HEK293 (cell line): ENCODE results near the gene CPEB4.

Experiments
- CTCF ChIA-PET: fragments of 350-600 bp; formaldehyde crosslinking; extraction: SDS; loops from one replicate; lab custom pipeline; 2021; ENCODE audit warnings: antibody characterized with exemption; lab: Yijun Ruan, JAX
- POLR2A ChIA-PET: fragments of 300-600 bp; formaldehyde crosslinking; extraction: SDS; loops from one replicate; lab custom pipeline; 2020; ENCODE audit warnings: antibody characterized with exemption, inconsistent platforms; lab: Yijun Ruan, JAX
- H3K27ac ChIP-seq: fragments of 200-500 bp; sonication (Bioruptor generic); 2 replicates; pipeline ENCODE4 v1.5.1; 2014; ENCODE audit warnings: low read depth, low read length, control low read depth, inconsistent platforms; ENCODE audit errors: extremely low read depth
- H3K36me3 ChIP-seq, 2 experiments: fragments of 200-500 bp in 1 of 2; sonication (Bioruptor generic) in 1 of 2; 1 replicate in 1 of 2; 2 replicates in 1 of 2; pipeline ENCODE4 v1.5.1; 2014 to 2017; ENCODE audit warnings: inconsistent platforms in 2 of 2, low read length in 2 of 2; ENCODE audit not compliant: control insufficient read depth in 2 of 2, insufficient read depth in 1 of 2
- H3K4me1 ChIP-seq: fragments of 200-500 bp; sonication (Bioruptor generic); 2 replicates; pipeline ENCODE4 v1.5.1; 2014; ENCODE audit warnings: mild to moderate bottlenecking, low read length, inconsistent platforms; ENCODE audit not compliant: control insufficient read depth, insufficient read depth
- H3K4me3 ChIP-seq: 2 replicates; pipeline ENCODE4 v1.5.1; 2011; ENCODE audit warnings: low read depth, mild to moderate bottlenecking, control low read depth, low read length, moderate library complexity
- H3K9me3 ChIP-seq: fragments of 200-500 bp; sonication (Bioruptor generic); 2 replicates; pipeline ENCODE4 v1.5.1; 2014; ENCODE audit warnings: low read depth, low read length, inconsistent platforms; ENCODE audit not compliant: control insufficient read depth, insufficient read depth
- FEZF1 ChIP-seq: fragments of 450-650 bp; formaldehyde crosslinking; IDR thresholded peaks from 2 replicates; pipeline ENCODE4 v1.5.1; 2016; ENCODE audit warnings: missing biosample characterization, missing genetic modification characterization
- GLI2 ChIP-seq: fragments of 450-650 bp; formaldehyde crosslinking; IDR thresholded peaks from 2 replicates; pipeline ENCODE4; 2017; ENCODE audit warnings: missing biosample characterization, missing genetic modification characterization, low read depth, borderline replicate concordance
- GLIS1 ChIP-seq: fragments of 450-650 bp; formaldehyde crosslinking; IDR thresholded peaks from 2 replicates; pipeline ENCODE4 v1.5.1; 2016; ENCODE audit warnings: missing biosample characterization, missing genetic modification characterization
- ZBTB20 ChIP-seq: fragments of 450-650 bp; formaldehyde crosslinking; IDR thresholded peaks from 2 replicates; pipeline ENCODE4 v1.5.1; 2016; ENCODE audit warnings: missing biosample characterization, missing genetic modification characterization
- ZNF19 ChIP-seq: fragments of 450-650 bp; formaldehyde crosslinking; IDR thresholded peaks from 2 replicates; pipeline ENCODE4; 2016; ENCODE audit warnings: missing biosample characterization, missing genetic modification characterization, low read depth
- ZNF24 ChIP-seq: fragments of 450-650 bp; formaldehyde crosslinking; IDR thresholded peaks from 2 replicates; pipeline ENCODE4 v1.5.1; 2016; ENCODE audit warnings: missing biosample characterization, missing genetic modification characterization
- ZNF248 ChIP-seq: fragments of 450-650 bp; formaldehyde crosslinking; IDR thresholded peaks from 2 replicates; pipeline ENCODE4 v1.5.1; 2017; ENCODE audit warnings: missing biosample characterization, missing genetic modification characterization
- ZNF416 ChIP-seq: fragments of 450-650 bp; formaldehyde crosslinking; IDR thresholded peaks from 2 replicates; pipeline ENCODE4 v1.5.1; 2016; ENCODE audit warnings: missing biosample characterization, missing genetic modification characterization
- ZNF423 ChIP-seq: fragments of 450-650 bp; formaldehyde crosslinking; IDR thresholded peaks from 2 replicates; pipeline ENCODE4 v1.5.1; 2016; ENCODE audit warnings: missing biosample characterization, missing genetic modification characterization
- ZNF549 ChIP-seq: fragments of 450-650 bp; IDR thresholded peaks from 2 replicates; pipeline ENCODE4 v1.5.1; 2018; ENCODE audit warnings: missing biosample characterization, missing genetic modification characterization, mild to moderate bottlenecking, inconsistent platforms, moderate library complexity
- ZNF560 ChIP-seq: fragments of 450-650 bp; formaldehyde crosslinking; IDR thresholded peaks from 2 replicates; pipeline ENCODE4 v1.5.1; 2017; ENCODE audit warnings: missing biosample characterization, missing genetic modification characterization, borderline replicate concordance
- ZNF629 ChIP-seq: fragments of 450-650 bp; formaldehyde crosslinking; IDR thresholded peaks from 2 replicates; pipeline ENCODE4 v1.5.1; 2017; ENCODE audit warnings: missing biosample characterization, missing genetic modification characterization
- ZNF664 ChIP-seq: fragments of 450-650 bp; formaldehyde crosslinking; IDR thresholded peaks from 2 replicates; pipeline ENCODE4 v1.5.1; 2016; ENCODE audit warnings: missing biosample characterization, missing genetic modification characterization
- ZNF707 ChIP-seq: fragments of 450-650 bp; formaldehyde crosslinking; IDR thresholded peaks from 2 replicates; pipeline ENCODE4 v1.5.1; 2016; ENCODE audit warnings: missing biosample characterization, missing genetic modification characterization
- ZNF776 ChIP-seq: fragments of 450-650 bp; formaldehyde crosslinking; IDR thresholded peaks from 2 replicates; pipeline ENCODE4 v1.5.0; 2017; ENCODE audit warnings: missing biosample characterization, missing genetic modification characterization, borderline replicate concordance
- ZNF830 ChIP-seq: fragments of 450-650 bp; IDR thresholded peaks from 2 replicates; pipeline ENCODE4 v1.5.0; 2018; ENCODE audit warnings: missing biosample characterization, missing genetic modification characterization, low read depth, mild to moderate bottlenecking, moderate library complexity
- ZSCAN30 ChIP-seq: fragments of 450-650 bp; IDR thresholded peaks from 2 replicates; pipeline ENCODE4 v1.5.1; 2018; ENCODE audit warnings: missing biosample characterization, mild to moderate bottlenecking, missing genetic modification characterization, moderate library complexity
- TF ChIP-seq, protein P1 (sequence below): fragments of 450-650 bp; formaldehyde crosslinking; IDR thresholded peaks from 2 replicates; pipeline ENCODE4 v1.5.1; 2016; ENCODE audit warnings: missing biosample characterization, missing genetic modification characterization
- TF ChIP-seq, protein P2 (sequence below): fragments of 450-650 bp; formaldehyde crosslinking; IDR thresholded peaks from 2 replicates; pipeline ENCODE4; 2016; ENCODE audit warnings: missing biosample characterization, missing genetic modification characterization
- TF ChIP-seq, protein P3 (sequence below): fragments of 450-650 bp; formaldehyde crosslinking; IDR thresholded peaks from 2 replicates; pipeline ENCODE4 v1.5.1; 2016; ENCODE audit warnings: missing biosample characterization, missing genetic modification characterization

CPEB4 gene

DNA sequence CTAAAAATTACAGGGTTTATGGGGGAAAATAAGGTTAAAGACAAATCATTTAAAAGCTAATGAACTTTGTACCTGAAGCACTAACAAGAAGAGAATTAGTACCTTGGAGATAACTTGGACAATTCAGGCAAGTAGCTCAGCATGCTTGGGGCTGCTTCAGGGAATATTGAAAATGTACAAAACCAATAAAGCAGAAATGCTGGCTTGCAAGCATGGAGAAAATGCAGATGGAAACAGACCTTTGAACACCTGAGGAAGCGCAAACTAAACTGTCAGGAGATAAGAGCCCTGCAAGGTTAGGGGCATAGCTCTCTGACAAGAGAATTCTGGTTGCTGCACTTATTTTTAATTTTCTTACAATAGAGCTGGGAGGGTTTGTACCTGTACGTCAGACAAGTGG lies 58.2 kb downstream of the CPEB4 start (continued):
- TF ChIP-seq, protein P1, sequence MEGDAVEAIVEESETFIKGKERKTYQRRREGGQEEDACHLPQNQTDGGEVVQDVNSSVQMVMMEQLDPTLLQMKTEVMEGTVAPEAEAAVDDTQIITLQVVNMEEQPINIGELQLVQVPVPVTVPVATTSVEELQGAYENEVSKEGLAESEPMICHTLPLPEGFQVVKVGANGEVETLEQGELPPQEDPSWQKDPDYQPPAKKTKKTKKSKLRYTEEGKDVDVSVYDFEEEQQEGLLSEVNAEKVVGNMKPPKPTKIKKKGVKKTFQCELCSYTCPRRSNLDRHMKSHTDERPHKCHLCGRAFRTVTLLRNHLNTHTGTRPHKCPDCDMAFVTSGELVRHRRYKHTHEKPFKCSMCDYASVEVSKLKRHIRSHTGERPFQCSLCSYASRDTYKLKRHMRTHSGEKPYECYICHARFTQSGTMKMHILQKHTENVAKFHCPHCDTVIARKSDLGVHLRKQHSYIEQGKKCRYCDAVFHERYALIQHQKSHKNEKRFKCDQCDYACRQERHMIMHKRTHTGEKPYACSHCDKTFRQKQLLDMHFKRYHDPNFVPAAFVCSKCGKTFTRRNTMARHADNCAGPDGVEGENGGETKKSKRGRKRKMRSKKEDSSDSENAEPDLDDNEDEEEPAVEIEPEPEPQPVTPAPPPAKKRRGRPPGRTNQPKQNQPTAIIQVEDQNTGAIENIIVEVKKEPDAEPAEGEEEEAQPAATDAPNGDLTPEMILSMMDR (tag by site-specific recombination) = no peak
- TF ChIP-seq GLIS1 (tag by site-specific recombination) (no peak), ZBTB20 (tag by site-specific recombination) (no peak), ZNF776 (no peak), ZNF19 (tag by site-specific recombination) (no peak), GLI2 (no peak), ZNF629 (tag by site-specific recombination) (no peak)
- TF ChIP-seq, protein P2, sequence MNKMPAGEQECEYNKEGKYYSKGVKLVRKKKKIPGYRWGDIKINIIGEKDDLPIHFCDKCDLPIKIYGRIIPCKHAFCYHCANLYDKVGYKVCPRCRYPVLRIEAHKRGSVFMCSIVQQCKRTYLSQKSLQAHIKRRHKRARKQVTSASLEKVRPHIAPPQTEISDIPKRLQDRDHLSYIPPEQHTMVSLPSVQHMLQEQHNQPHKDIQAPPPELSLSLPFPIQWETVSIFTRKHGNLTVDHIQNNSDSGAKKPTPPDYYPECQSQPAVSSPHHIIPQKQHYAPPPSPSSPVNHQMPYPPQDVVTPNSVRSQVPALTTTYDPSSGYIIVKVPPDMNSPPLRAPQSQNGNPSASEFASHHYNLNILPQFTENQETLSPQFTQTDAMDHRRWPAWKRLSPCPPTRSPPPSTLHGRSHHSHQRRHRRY = no peak
- TF ChIP-seq, protein P3, sequence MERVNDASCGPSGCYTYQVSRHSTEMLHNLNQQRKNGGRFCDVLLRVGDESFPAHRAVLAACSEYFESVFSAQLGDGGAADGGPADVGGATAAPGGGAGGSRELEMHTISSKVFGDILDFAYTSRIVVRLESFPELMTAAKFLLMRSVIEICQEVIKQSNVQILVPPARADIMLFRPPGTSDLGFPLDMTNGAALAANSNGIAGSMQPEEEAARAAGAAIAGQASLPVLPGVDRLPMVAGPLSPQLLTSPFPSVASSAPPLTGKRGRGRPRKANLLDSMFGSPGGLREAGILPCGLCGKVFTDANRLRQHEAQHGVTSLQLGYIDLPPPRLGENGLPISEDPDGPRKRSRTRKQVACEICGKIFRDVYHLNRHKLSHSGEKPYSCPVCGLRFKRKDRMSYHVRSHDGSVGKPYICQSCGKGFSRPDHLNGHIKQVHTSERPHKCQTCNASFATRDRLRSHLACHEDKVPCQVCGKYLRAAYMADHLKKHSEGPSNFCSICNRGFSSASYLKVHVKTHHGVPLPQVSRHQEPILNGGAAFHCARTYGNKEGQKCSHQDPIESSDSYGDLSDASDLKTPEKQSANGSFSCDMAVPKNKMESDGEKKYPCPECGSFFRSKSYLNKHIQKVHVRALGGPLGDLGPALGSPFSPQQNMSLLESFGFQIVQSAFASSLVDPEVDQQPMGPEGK (tag by site-specific recombination) = no peak

DNA sequence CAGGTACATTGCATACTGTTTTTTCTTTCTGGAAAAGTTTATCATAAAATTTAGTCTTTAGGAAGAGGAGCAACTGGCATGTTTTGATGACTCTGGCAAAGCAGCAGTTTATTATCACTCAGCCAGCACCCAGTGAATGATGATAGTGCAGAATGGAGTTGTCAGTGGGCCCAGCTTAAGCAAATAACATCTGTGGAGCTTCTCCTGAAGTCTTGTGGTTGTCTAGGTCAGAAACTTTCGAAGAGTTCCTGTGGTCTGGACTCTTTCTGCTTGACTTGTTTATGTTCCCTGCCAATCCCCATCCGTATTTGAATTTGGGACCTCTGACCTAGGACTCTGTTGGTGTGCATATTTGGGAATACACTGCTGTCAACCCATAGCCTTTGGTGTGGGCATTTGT lies 62.7 kb downstream of the CPEB4 start:
- Histone ChIP-seq H3K36me3 (peaks cover 15 to 75% of the 10 kb centered on the region in 2 experiments), H3K4me1 (peaks cover 2% of the 10 kb centered on the region; the same call in 1 of the 2 replicates), H3K9me3 (no peaks in the 10 kb centered on the region), H3K4me3 (no peak overlapping the region), H3K27ac (no peak overlapping the region)
- TF ChIP-seq FEZF1 (tag by site-specific recombination) (no peak), ZNF423 (tag by site-specific recombination) (no peak), GLI2 (no peak), ZNF707 (tag by site-specific recombination) (no peak), ZNF24 (tag by site-specific recombination) (no peak), ZNF248 (tag by site-specific recombination) (no peak), ZNF560 (tag by site-specific recombination) (no peak), ZNF416 (tag by site-specific recombination) (no peak), ZNF664 (tag by site-specific recombination) (no peak)
- POLR2A ChIA-PET = no interaction called here
- CTCF ChIA-PET = interaction anchor here (0.6 kb wide), 1 partner anchor 52 kb away, joined by 4 read pairs; no protein-coding TSS in a partner anchor

DNA sequence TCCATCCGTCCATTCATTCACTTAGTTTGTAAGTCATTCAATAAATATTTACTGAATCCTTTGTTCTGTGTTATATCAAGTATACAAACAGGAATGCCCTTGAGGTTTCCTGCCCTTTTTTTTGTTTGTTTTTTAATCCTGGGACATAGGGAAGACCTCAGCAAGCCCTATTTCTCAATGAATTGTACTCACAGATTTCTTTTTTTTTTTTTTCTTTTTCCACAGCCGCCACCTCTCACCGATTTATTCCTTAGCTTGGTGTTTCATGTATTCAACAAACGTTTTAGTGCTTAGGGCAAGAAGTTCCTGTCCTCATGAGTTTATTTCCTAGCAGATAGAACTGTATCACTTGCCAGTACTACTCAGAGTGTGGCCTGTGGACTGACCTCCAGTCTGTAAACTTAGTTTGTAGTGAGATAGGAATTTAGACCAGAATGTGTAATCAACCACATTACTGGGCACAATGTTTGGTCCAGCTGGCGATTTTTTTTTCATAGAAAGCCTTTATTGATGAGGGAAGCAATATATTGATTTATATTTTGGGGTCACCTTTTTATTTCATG lies 65.5 kb downstream of the CPEB4 start:
- TF ChIP-seq, protein P3 (tag by site-specific recombination) = no peak
- TF ChIP-seq ZNF830 (tag by site-specific recombination) (no peak), ZNF549 (tag by site-specific recombination) (no peak), ZSCAN30 (tag by site-specific recombination) (no peak)
- TF ChIP-seq, protein P2 = no peak
- H3K4me3 ChIP-seq = no peak overlapping the region
- CTCF ChIA-PET = interaction anchor here (0.7 kb wide), 1 partner anchor 291 kb away, joined by 3 read pairs; no protein-coding TSS in a partner anchor
- peaks cover 2% of the 10 kb centered on the region; the same call in 1 of the 2 replicates for H3K4me1 ChIP-seq
- no peak overlapping the region for H3K27ac ChIP-seq
- no peaks in the 10 kb centered on the region for H3K9me3 ChIP-seq
- POLR2A ChIA-PET = no interaction called here
- peaks cover 15 to 66% of the 10 kb centered on the region in 2 experiments for H3K36me3 ChIP-seq
